Effector memory CD8-positive, alpha-beta T cell (primary cell): Measurements from ENCODE around the gene PCDHGB6.
A peak's percentile ranks its signal among the peaks of the same experiment; 100 is the strongest.
"Not testable (repeated sequence)": the region's sequence is repeated elsewhere in the genome, so short reads cannot be mapped to it uniquely, and the experiment has no call there.

Source experiments
- ATAC-seq: fragments of 150-1000 bp; cut with Tn5 transposase; replicated peaks from 2 replicates; pipeline ENCODE4 v1.10.0; 2021; ENCODE audit warnings: mild to moderate bottlenecking, moderate library complexity
- DNase-seq, 3 experiments: peaks; one replicate each; pipeline ENCODE4 v3.0.0; 2021
- H3K27ac Mint-ChIP-seq, 2 donors: one replicate each; pipeline ENCODE4 v1.8.0; 2022; ENCODE audit warnings: mild to moderate bottlenecking in 2 of 2, mixed read lengths in 2 of 2, moderate library complexity in 2 of 2
- H3K27me3 Mint-ChIP-seq, 2 donors: one replicate each; pipeline ENCODE4 v1.8.0; 2022; ENCODE audit warnings: mixed read lengths in 2 of 2
- H3K36me3 Mint-ChIP-seq: one replicate; pipeline ENCODE4 v1.8.0; 2022; ENCODE audit warnings: mild to moderate bottlenecking, moderate library complexity, mixed read lengths; ENCODE audit not compliant: insufficient read depth
- H3K4me1 Mint-ChIP-seq, 2 donors: one replicate each; pipeline ENCODE4 v1.8.0; 2022; ENCODE audit warnings: low read depth in 2 of 2, mixed read lengths in 2 of 2
- H3K4me3 Mint-ChIP-seq, 2 donors: one replicate each; pipeline ENCODE4 v1.8.0; 2022; ENCODE audit warnings: mild to moderate bottlenecking in 2 of 2, mixed read lengths in 2 of 2, moderate library complexity in 2 of 2
- H3K9me3 Mint-ChIP-seq, 2 donors: one replicate each; pipeline ENCODE4 v1.8.0; 2022; ENCODE audit warnings: mixed read lengths in 2 of 2

The PCDHGB6 gene

DNA sequence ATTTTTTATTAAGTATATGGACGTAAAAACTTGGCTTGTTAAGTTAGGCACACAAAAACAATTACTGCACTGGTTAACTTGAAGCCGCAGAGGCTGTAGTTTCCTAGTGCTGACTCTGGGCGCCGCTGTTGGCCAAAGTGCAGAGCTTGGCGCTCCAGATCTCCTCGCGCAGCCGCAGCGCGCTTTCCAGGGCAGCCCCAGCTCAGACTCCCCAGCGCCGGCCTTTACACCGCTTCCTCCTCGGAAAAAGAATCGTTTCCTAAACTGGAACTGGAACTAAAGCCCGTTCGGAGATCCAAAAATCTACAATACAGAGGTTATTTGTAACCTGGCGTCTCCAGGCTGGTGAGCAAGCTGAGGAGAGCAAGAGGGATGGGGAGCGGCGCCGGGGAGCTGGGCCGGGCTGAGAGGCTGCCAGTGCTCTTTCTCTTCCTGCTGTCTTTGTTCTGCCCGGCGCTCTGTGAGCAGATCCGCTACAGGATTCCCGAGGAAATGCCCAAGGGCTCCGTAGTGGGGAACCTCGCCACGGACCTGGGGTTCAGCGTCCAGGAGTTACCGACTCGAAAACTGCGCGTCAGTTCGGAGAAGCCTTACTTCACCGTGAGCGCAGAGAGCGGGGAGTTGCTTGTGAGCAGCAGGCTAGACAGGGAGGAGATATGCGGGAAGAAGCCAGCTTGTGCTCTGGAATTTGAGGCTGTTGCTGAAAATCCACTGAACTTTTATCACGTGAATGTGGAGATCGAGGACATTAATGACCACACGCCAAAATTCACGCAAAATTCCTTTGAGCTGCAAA is 9.9 kb upstream of the PCDHGB6 start, which contains the start of gene PCDHGB5:
Gene PCDHGB5 (plus strand): TSS at position 192 of the 796 bp plus-strand sequence. CDS start 181 bp downstream, at position 373.
- not testable (repeated sequence) for H3K9me3 Mint-ChIP-seq, DNase-seq, H3K36me3 Mint-ChIP-seq, H3K27ac Mint-ChIP-seq, H3K4me1 Mint-ChIP-seq
- peak; percentile 77 for ATAC-seq
- Mint-ChIP-seq H3K27me3 (peaks cover 44 to 77% of the 10 kb centered on the region in 2 donors), H3K4me3 (peak within 1 kb of the TSS; percentile 31 to 53)

DNA sequence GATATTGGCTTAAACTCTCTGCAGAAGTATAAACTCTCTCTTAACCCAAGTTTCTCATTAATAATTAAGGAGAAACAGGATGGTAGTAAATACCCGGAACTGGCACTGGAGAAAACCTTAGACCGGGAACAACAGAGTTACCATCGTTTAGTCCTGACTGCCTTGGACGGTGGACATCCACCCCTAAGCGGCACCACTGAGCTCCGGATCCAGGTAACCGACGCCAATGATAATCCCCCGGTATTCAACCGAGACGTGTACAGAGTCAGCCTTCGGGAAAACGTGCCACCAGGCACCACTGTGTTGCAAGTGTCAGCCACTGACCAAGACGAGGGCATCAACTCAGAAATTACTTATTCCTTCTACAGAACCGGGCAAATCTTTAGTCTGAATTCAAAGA is 9.2 kb upstream of the PCDHGB6 start:
- peaks cover 48 to 77% of the 10 kb centered on the region in 2 donors for H3K27me3 Mint-ChIP-seq
- no peak overlapping the region for H3K27ac Mint-ChIP-seq
- H3K36me3 Mint-ChIP-seq = peaks cover 8% of the 10 kb centered on the region
- ATAC-seq = no peak
- H3K9me3 Mint-ChIP-seq = peaks cover 7% of the 10 kb centered on the region in 2 donors
- DNase-seq = no peak
- peaks cover 0 to 3% of the 10 kb centered on the region in 2 donors for H3K4me1 Mint-ChIP-seq
- H3K4me3 Mint-ChIP-seq = no peak overlapping the region

DNA sequence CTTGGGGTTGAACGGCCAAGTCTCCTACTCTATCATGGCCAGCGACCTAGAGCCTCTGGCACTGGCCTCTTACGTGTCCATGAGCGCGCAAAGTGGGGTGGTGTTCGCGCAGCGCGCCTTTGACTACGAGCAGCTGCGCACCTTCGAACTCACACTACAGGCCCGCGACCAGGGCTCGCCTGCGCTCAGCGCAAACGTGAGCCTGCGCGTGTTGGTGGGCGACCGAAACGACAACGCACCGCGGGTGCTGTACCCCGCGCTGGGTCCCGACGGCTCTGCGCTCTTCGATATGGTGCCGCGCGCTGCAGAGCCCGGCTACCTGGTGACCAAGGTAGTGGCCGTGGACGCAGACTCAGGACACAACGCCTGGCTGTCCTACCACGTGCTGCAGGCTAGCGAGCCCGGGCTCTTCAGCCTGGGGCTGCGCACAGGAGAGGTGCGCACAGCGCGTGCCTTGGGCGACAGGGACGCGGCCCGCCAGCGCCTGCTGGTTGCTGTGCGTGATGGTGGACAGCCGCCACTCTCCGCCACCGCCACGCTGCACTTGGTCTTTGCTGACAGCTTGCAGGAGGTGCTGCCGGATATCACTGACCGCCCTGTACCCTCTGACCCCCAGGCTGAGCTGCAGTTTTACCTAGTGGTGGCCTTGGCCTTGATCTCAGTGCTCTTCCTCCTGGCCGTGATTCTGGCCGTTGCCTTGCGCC is 8.1 kb upstream of the PCDHGB6 start:
- DNase-seq (no peak), ATAC-seq (no peak)
- H3K27me3 Mint-ChIP-seq = peaks cover 50 to 77% of the 10 kb centered on the region in 2 donors
- peaks cover 0 to 5% of the 10 kb centered on the region in 2 donors for H3K9me3 Mint-ChIP-seq
- H3K27ac Mint-ChIP-seq = no peak overlapping the region
- H3K4me3 Mint-ChIP-seq = no peak overlapping the region
- peaks cover 4% of the 10 kb centered on the region for H3K36me3 Mint-ChIP-seq
- H3K4me1 Mint-ChIP-seq = peaks cover 0 to 3% of the 10 kb centered on the region in 2 donors

DNA sequence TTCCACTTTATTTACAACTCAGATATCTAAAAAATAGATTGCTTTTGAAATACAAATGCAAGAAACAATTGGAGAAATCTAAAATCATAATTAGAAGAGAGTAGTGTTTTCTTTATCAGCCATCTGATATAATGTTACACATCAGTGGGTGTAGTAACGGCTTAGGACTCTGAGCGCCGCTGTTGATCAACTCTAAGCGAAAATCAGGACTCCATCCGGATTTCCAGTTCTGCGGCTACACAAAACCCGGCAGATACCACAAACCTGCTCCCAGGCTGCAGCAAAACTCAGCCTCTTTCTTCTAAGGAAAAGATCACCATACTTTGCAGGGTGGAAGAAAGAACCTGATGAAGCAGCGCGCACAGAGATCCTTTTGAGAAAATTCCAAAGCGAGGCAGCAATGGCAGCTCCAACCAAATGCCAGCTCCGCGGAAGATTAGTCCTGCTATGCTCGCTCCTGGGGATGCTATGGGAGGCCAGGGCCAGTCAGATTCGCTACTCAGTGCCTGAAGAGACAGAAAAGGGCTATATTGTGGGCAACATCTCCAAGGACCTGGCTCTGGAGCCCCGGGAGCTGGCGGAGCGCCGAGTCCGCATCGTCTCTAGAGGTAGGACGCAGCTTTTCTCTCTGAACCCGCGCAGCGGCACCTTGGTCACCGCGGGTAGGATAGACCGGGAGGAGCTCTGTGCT is 5.1 kb upstream of the PCDHGB6 start, which contains the start of gene PCDHGA9:
Gene PCDHGA9 (plus strand): TSS at position 226 of the 691 bp plus-strand sequence. CDS start 175 bp downstream, at position 401.
- H3K27me3 Mint-ChIP-seq = peaks cover 61 to 79% of the 10 kb centered on the region in 2 donors
- no peak within 1 kb of the TSS for H3K27ac Mint-ChIP-seq
- peak within 1 kb of the TSS; percentile 29 to 51 for H3K4me3 Mint-ChIP-seq
- H3K36me3 Mint-ChIP-seq = peaks cover 2% of the 10 kb centered on the region
- ATAC-seq (no peak), DNase-seq (no peak)
- peaks cover 0 to 5% of the 10 kb centered on the region in 2 donors for H3K9me3 Mint-ChIP-seq
- H3K4me1 Mint-ChIP-seq = peaks cover 0 to 3% of the 10 kb centered on the region in 2 donors

DNA sequence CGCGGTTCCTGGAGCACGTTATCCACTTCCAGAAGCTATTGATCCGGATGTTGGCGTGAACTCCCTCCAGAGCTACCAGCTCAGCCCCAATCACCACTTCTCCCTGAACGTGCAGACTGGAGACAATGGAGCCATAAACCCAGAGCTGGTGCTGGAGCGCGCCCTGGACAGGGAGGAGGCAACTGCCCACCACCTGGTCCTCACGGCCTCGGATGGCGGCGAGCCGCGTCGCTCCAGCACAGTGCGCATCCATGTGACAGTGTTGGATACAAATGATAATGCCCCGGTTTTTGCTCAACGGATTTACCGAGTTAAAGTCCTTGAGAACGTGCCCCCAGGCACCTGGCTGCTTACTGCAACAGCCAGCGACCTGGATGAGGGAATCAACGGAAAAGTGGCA is 4.4 kb upstream of the PCDHGB6 start:
- peaks cover 0 to 5% of the 10 kb centered on the region in 2 donors for H3K9me3 Mint-ChIP-seq
- H3K27me3 Mint-ChIP-seq = peaks cover 66 to 86% of the 10 kb centered on the region in 2 donors
- H3K27ac Mint-ChIP-seq = no peak overlapping the region
- H3K4me3 Mint-ChIP-seq = peak overlapping the region in 1 of 2 donors; percentile 29
- no peak for DNase-seq
- peaks cover 0 to 3% of the 10 kb centered on the region in 2 donors for H3K4me1 Mint-ChIP-seq
- no peaks in the 10 kb centered on the region for H3K36me3 Mint-ChIP-seq
- no peak for ATAC-seq

DNA sequence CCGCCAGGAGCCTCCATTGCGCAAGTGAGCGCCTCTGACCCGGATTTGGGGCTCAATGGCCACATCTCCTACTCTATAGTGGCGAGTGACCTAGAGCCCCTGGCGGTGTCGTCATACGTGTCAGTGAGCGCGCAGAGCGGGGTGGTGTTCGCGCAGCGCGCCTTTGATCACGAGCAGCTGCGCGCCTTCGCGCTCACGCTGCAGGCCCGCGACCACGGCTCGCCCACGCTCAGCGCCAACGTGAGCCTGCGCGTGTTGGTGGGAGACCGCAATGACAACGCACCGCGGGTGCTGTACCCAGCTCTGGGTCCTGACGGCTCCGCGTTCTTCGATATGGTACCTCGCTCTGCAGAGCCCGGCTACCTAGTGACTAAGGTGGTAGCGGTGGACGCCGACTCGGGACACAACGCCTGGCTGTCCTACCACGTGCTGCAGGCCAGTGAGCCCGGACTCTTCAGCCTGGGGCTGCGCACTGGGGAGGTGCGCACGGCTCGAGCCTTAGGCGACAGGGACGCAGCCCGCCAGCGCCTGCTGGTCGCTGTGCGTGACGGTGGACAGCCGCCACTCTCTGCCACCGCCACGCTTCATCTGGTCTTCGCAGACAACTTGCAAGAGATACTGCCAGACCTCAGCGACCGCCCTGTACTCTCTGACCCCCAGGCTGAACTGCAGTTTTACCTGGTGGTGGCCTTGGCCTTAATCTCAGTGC is 1.9 kb downstream of the PCDHGB6 start:
- H3K9me3 Mint-ChIP-seq = peaks cover 7% of the 10 kb centered on the region in 2 donors
- DNase-seq = no peak
- no peak for ATAC-seq
- peaks cover 57 to 73% of the 10 kb centered on the region in 2 donors for H3K27me3 Mint-ChIP-seq
- no peak overlapping the region for H3K4me3 Mint-ChIP-seq
- peaks cover 8 to 15% of the 10 kb centered on the region in 2 donors for H3K4me1 Mint-ChIP-seq
- peaks cover 7% of the 10 kb centered on the region for H3K36me3 Mint-ChIP-seq
- H3K27ac Mint-ChIP-seq = no peak overlapping the region

DNA sequence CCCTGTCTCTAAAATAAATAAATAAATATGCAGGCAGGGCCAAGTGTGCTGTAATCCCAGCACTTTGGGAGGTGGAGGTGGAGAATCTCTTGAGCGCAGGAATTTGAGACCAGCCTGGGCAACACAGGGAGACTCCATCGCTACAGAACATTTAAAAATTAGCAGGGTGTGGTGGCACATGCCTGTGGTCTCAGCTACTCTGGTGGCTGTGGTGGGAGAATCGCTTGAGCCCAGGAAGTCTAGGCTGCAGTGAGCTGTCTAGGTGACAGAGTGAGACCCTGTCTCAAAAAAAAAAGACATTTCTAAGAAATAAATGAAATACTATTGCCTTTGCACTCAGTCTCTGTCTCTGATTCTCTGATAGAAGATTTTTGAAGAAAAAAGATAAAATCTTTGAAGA is 3.8 kb downstream of the PCDHGB6 start:
- ATAC-seq = no peak

DNA sequence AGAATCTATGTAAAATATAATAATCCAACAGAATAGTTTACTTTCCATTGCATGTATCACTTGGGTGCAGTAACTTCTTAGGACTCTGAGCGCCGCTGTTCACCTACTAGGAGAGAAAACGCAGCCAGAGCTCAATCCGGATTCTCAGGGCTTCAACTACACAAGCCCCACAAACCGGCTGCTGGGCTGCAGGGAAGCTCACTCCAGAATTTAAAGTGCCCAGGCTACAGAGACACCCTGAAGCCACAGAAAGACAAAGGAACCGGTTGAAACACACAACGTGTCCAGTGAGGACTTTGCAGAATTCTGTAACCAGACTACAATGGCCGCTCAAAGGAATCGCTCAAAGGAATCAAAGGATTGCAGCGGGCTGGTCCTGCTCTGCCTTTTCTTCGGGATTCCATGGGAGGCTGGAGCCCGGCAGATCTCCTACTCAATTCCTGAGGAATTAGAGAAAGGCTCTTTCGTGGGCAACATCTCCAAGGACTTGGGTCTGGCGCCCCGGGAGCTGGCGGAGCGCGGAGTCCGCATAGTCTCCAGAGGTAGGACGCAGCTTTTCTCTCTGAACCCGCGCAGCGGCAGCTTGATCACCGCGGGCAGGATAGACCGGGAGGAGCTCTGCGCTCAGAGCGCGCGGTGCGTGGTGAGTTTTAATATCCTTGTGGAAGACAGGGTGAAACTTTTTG is 5.2 kb downstream of the PCDHGB6 start, which contains the start of gene PCDHGA10:
Gene PCDHGA10 (plus strand): TSS at position 134 of the 686 bp plus-strand sequence. CDS start 189 bp downstream, at position 323.
- DNase-seq = peak; percentile 35 to 40 (median 35)
- Mint-ChIP-seq H3K27ac (peak within 1 kb of the TSS in 1 of 2 donors; percentile 63), H3K27me3 (peaks cover 63 to 77% of the 10 kb centered on the region in 2 donors), H3K36me3 (peaks cover 11% of the 10 kb centered on the region), H3K9me3 (peaks cover 7 to 10% of the 10 kb centered on the region in 2 donors), H3K4me3 (peak within 1 kb of the TSS; percentile 79 to 81), H3K4me1 (peaks cover 10 to 22% of the 10 kb centered on the region in 2 donors)
- ATAC-seq = peak; percentile 80

More for the DNA sequence above, 3.8 kb downstream of the PCDHGB6 start:
- H3K36me3 Mint-ChIP-seq = peaks cover 7% of the 10 kb centered on the region
- peaks cover 8 to 19% of the 10 kb centered on the region in 2 donors for H3K4me1 Mint-ChIP-seq
- no peak overlapping the region for H3K27ac Mint-ChIP-seq
- DNase-seq = no peak
- no peak overlapping the region for H3K4me3 Mint-ChIP-seq
- H3K9me3 Mint-ChIP-seq = peaks cover 7% of the 10 kb centered on the region in 2 donors
- peaks cover 56 to 72% of the 10 kb centered on the region in 2 donors for H3K27me3 Mint-ChIP-seq

DNA sequence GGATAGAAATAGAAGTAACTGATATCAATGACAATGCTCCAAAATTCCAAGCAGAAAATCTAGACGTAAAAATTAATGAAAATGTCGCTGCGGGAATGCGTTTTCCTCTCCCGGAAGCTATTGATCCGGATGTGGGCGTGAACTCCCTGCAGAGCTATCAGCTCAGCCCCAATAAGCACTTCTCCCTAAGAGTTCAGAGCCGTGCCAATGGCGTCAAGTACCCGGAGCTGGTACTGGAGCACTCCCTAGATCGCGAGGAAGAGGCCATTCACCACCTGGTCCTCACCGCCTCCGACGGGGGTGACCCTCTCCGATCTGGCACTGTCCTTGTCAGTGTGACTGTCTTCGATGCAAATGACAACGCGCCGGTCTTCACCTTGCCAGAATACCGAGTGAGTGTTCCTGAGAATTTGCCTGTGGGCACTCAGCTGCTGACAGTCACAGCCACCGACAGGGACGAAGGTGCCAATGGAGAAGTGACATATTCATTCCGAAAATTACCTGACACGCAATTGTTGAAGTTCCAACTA is 5.8 kb downstream of the PCDHGB6 start:
- DNase-seq = no peak
- Mint-ChIP-seq H3K9me3 (peaks cover 8 to 16% of the 10 kb centered on the region in 2 donors), H3K4me3 (peak overlapping the region; percentile 79 to 81), H3K36me3 (peaks cover 11% of the 10 kb centered on the region), H3K4me1 (peaks cover 10 to 22% of the 10 kb centered on the region in 2 donors), H3K27me3 (peaks cover 64 to 77% of the 10 kb centered on the region in 2 donors), H3K27ac (peak overlapping the region in 1 of 2 donors; percentile 63)
- ATAC-seq = no peak

DNA sequence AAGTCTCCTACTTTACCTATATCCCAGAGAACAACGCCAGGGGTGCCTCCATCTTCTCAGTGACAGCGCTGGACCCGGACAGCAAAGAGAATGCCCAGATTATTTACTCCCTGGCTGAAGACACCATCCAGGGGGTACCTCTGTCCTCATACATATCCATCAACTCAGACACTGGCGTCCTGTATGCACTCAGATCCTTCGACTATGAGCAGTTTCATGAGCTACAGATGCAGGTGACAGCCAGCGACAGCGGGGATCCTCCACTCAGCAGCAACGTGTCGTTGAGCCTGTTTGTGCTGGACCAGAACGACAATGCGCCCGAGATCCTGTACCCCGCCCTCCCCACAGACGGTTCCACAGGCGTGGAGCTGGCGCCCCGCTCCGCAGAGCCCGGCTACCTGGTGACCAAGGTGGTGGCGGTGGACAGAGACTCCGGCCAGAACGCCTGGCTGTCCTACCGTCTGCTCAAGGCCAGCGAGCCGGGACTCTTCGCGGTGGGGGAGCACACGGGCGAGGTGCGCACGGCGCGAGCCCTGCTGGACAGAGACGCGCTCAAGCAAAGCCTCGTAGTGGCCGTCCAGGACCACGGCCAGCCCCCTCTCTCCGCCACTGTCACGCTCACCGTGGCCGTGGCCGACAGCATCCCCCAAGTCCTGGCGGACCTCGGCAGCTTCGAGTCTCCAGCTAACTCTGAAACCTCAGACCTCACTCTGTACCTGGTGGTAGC is 6.9 kb downstream of the PCDHGB6 start:
- DNase-seq, ATAC-seq, H3K27ac Mint-ChIP-seq: not testable (repeated sequence)
- Mint-ChIP-seq H3K4me3 (peak overlapping the region; percentile 7 to 43), H3K4me1 (peaks cover 10 to 22% of the 10 kb centered on the region in 2 donors), H3K36me3 (peaks cover 18% of the 10 kb centered on the region), H3K9me3 (peaks cover 7 to 19% of the 10 kb centered on the region in 2 donors), H3K27me3 (peaks cover 61 to 77% of the 10 kb centered on the region in 2 donors)

DNA sequence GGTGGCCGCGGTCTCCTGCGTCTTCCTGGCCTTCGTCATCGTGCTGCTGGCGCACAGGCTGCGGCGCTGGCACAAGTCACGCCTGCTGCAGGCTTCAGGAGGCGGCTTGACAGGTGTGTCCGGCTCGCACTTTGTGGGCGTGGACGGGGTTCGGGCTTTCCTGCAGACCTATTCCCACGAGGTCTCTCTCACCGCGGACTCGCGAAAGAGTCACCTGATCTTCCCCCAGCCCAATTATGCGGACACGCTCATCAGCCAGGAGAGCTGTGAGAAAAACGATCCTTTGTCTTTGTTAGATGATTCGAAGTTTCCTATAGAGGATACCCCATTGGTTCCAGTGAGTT is 7.4 kb downstream of the PCDHGB6 start:
- Mint-ChIP-seq H3K4me1 (peaks cover 10 to 21% of the 10 kb centered on the region in 2 donors), H3K4me3 (peak overlapping the region; percentile 41 to 43), H3K9me3 (peaks cover 7 to 15% of the 10 kb centered on the region in 2 donors), H3K36me3 (peaks cover 12% of the 10 kb centered on the region), H3K27me3 (peaks cover 62 to 77% of the 10 kb centered on the region in 2 donors)
- ATAC-seq, DNase-seq, H3K27ac Mint-ChIP-seq: not testable (repeated sequence)
